OCI-LY1 (cell line): ENCODE data around the gene ZNG1B.
"Not testable (repeated sequence)": the region's sequence is repeated elsewhere in the genome, so short reads cannot be mapped to it uniquely, and the experiment has no call there.

Experiments
- H2AFZ ChIP-seq: fragments of 200-600 bp; sonication (generic), shearing (Covaris generic); 2 replicates; pipeline ENCODE4 v1.6.0; 2014; ENCODE audit warnings: antibody characterized with exemption, mild to moderate bottlenecking, low read length
- H3F3A ChIP-seq: fragments of 200-600 bp; sonication (generic), shearing (Covaris generic); 2 replicates; pipeline ENCODE4 v1.6.0; 2014; ENCODE audit warnings: mild to moderate bottlenecking, antibody characterized with exemption, low read length, moderate library complexity; ENCODE audit not compliant: insufficient read depth
- H3K27ac ChIP-seq: fragments of 200-600 bp; sonication (generic); 2 replicates; pipeline ENCODE4 v1.5.1; 2014; ENCODE audit warnings: low read length, mixed run types, mild to moderate bottlenecking, low read depth; ENCODE audit not compliant: poor library complexity, severe bottlenecking
- H3K27me3 ChIP-seq: fragments of 200-600 bp; sonication (generic); 2 replicates; pipeline ENCODE4 v1.6.0; 2014; ENCODE audit warnings: antibody characterized with exemption, mild to moderate bottlenecking, low read length, moderate library complexity; ENCODE audit not compliant: insufficient read depth
- H3K36me3 ChIP-seq: fragments of 200-600 bp; sonication (generic); 2 replicates; pipeline ENCODE4 v1.6.1; 2014; ENCODE audit warnings: mild to moderate bottlenecking, antibody characterized with exemption, low read length, moderate library complexity, mixed read lengths; ENCODE audit not compliant: insufficient read depth
- H3K4me1 ChIP-seq: fragments of 200-600 bp; sonication (generic); 2 replicates; pipeline ENCODE4 v1.5.1; 2014; ENCODE audit warnings: mild to moderate bottlenecking, low read length, moderate library complexity; ENCODE audit not compliant: insufficient read depth, severe bottlenecking
- H3K4me2 ChIP-seq: fragments of 200-600 bp; sonication (generic), shearing (Covaris generic); 2 replicates; pipeline ENCODE4 v1.6.1; 2014; ENCODE audit warnings: low read length
- H3K4me3 ChIP-seq: fragments of 200-600 bp; sonication (generic); 2 replicates; pipeline ENCODE4 v1.5.1; 2014; ENCODE audit warnings: low read length, low read depth, mild to moderate bottlenecking, mixed read lengths; ENCODE audit not compliant: poor library complexity, severe bottlenecking
- H3K79me2 ChIP-seq: fragments of 200-600 bp; shearing (Covaris generic); 2 replicates; pipeline ENCODE4 v1.6.1; 2016; ENCODE audit warnings: mixed run types, low read length, mixed read lengths; ENCODE audit not compliant: insufficient read depth
- H3K9ac ChIP-seq: fragments of 200-600 bp; sonication (generic), shearing (Covaris generic); 2 replicates; pipeline ENCODE4 v1.6.1; 2014; ENCODE audit warnings: mild to moderate bottlenecking, low read length, mixed read lengths
- H3K9me2 ChIP-seq: fragments of 200-600 bp; sonication (generic), shearing (Covaris generic); 2 replicates; pipeline ENCODE4 v1.6.1; 2014; ENCODE audit warnings: low read depth, mild to moderate bottlenecking, low read length, mixed read lengths
- H3K9me3 ChIP-seq: fragments of 200-600 bp; shearing (Covaris generic); 2 replicates; pipeline ENCODE4 v1.6.1; 2014; ENCODE audit warnings: low read length, mixed read lengths
- H4K20me1 ChIP-seq: fragments of 200-600 bp; sonication (generic), shearing (Covaris generic); 2 replicates; pipeline ENCODE4 v1.6.0; 2016; ENCODE audit warnings: mild to moderate bottlenecking, low read length; ENCODE audit not compliant: insufficient read depth

Gene ZNG1B

DNA sequence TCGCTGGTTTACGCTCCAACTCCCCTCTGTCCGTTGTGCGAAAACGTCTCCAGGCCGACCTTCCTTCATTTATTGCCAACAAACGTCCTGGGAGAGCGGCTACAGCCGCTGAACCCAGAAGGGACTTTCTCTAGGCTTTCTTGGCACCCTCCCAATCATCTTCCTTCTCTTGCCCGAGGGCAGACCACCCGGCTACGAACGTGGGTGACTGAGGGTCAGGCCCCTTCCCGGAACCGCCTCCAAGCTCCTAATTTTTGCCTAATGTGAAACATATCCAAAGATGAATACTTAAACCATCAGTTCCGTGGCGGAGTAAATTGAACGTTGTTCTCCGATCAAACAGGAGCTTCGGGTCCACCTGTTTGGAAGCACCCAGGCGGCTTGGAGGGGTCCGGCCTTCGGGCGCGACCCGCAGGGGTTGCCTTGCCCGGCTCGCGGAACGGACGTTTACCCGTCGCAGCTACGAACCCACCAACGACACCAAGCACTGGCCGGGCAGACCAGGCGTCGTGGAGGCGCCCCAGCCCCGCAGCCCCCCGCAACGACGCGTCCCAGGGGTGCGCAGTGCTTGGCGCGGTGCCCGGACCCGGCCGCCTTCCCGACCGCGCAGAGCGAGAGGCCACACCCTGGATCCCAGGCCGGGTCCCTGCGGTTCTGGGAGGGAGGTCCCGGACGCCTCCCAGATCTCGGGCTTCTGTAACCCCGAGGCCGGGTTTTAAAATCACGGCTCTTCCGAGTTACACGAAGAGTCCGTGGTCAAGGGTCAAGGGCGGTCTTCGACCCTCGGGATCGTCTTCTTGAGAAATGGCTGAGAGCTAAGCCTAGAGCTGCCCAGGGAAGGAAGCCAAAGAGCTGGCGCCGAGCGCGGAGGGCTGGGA is 65.0 kb downstream of the ZNG1B start:
- H2AFZ ChIP-seq, H3K4me2 ChIP-seq, H3K4me3 ChIP-seq, H3F3A ChIP-seq, H4K20me1 ChIP-seq, H3K27ac ChIP-seq, H3K27me3 ChIP-seq, H3K4me1 ChIP-seq, H3K9me2 ChIP-seq, H3K79me2 ChIP-seq, H3K9ac ChIP-seq, H3K36me3 ChIP-seq, H3K9me3 ChIP-seq: not testable (repeated sequence)

DNA sequence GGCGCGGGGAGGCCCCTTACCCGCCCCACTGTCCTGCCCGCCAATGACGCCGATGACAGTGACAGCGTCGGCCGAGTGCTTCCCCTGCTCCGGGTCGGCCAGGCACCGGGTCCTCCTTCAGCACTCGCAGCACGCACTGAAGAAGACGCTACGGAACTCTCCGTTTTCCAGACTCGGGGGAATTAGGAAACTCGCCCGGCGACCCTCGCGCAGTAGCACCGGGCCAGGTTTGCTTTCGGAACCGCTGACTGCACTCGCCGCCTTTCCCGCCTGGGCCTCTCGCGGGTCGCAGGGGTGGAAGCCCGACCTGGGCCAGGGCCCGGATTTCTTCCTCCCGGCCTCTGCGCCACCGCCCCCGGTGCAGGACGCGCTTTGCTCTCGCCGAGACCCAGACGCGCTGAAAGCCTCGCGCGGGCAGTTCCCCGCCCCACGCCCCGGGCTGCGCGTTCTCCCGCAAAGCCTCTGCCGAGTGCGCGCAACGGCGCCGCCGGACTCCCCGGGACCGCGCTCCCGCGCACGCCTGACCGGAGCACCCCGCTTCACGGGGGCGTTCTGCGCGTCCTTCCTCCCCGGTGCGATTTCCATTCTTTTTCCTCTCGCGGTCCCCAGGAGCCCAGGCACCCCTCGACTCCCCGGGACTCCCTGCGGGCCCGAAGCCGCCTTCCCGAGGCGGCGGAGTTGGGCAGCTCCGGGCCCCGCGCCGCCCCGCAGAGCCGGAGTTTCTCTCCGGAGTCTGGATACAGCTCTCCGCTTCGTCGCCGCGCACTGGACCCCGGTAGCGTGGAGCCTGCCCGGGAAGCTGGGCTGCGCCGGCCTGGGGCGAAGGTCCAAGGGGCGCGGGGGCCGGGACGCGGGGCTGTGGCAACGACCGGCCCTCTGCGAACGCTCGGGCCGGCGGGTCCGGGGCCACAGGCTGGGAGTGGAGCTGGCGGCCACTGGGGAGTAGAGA is 65.9 kb downstream of the ZNG1B start:
- H3K9ac ChIP-seq, H3K27ac ChIP-seq, H3K27me3 ChIP-seq, H4K20me1 ChIP-seq, H3K79me2 ChIP-seq, H2AFZ ChIP-seq, H3F3A ChIP-seq, H3K9me3 ChIP-seq, H3K36me3 ChIP-seq, H3K4me3 ChIP-seq, H3K4me2 ChIP-seq, H3K4me1 ChIP-seq, H3K9me2 ChIP-seq: not testable (repeated sequence)

DNA sequence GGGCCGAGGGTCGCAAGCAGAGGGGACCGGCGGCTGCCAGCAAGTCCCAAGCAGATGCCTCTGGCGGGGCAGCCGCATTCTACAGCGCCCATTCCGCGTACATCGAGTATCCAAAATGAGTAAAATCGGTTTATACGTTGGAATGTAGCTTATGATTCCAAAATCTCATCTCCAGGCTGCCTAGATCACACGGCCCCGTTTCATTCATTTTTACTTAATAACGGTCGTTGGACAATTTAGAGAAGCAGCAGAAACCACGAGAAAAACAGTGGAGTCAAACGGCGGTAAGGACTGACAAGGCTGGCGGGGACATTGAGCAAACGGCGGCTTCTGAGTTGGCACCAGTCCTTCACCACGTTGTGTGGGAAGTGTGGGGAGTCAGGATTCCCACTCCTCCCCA is 66.6 kb downstream of the ZNG1B start:
- H4K20me1 ChIP-seq, H3K9ac ChIP-seq, H3K4me3 ChIP-seq, H3K36me3 ChIP-seq, H3K9me3 ChIP-seq, H3K4me1 ChIP-seq, H3K79me2 ChIP-seq, H3K9me2 ChIP-seq, H3K27me3 ChIP-seq, H3K27ac ChIP-seq, H3K4me2 ChIP-seq, H2AFZ ChIP-seq, H3F3A ChIP-seq: not testable (repeated sequence)

DNA sequence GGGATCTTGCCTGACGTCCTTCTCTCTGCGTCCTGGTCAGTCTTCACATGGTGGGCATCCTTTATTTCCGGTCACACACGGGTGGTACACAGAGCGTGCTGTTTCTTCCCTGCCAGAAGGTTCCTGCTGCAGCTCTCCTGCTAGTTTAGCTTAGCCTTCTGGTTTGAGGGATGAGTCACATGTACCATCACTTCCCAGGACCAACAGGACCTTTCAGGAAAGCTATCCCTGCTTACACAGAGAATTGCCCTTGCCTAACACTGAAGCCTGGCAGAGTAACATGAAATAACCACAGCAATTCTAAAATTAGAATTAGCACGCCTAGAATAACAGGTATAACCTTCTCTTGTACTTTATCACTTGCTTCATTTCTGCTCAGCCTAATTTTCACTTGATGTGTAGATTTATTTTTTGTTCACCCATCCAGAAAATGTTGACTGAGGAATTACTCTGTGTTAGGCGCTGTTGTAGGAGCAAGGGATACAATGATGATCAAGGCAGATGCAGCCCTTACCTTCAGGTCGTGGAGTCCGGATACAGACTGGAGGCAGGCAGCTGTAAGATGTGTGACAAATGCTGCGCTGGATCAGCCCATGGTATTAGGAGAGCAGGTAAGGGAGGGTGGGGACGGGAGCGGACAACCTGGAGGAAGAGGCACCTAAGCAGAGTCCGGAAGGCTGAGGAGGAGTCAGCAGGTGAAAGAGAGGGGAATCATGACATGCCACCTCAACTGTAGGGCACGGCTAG is 70.1 kb downstream of the ZNG1B start:
- not testable (repeated sequence) for H3K27ac ChIP-seq, H3K4me3 ChIP-seq, H3K4me1 ChIP-seq, H3F3A ChIP-seq, H3K4me2 ChIP-seq, H3K9me2 ChIP-seq, H3K36me3 ChIP-seq, H3K79me2 ChIP-seq, H3K9ac ChIP-seq, H3K27me3 ChIP-seq, H4K20me1 ChIP-seq, H2AFZ ChIP-seq, H3K9me3 ChIP-seq

DNA sequence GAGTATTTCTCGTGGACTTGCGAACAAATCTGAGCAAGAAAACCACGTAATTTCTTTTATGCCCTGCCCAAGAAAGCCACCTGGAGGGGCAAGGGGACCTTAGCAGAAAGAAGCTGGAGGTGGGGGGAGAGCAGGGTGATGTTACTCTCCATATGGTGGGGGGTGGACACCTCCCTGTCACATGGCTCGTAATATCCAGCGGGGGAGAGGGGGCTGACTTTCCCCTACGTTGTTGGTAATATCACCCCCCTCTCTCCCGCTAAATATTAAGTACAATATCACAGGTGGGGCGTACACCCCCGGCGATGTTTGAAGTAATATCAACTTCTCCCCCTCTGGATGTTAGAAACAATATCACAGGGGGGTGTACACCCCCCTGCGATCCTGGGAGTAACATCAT is 70.7 kb downstream of the ZNG1B start:
- not testable (repeated sequence) for H3K9me3 ChIP-seq, H3K36me3 ChIP-seq, H3K4me1 ChIP-seq, H3K27me3 ChIP-seq, H3K9ac ChIP-seq, H4K20me1 ChIP-seq, H2AFZ ChIP-seq, H3K4me2 ChIP-seq, H3K4me3 ChIP-seq, H3F3A ChIP-seq, H3K9me2 ChIP-seq, H3K27ac ChIP-seq, H3K79me2 ChIP-seq

DNA sequence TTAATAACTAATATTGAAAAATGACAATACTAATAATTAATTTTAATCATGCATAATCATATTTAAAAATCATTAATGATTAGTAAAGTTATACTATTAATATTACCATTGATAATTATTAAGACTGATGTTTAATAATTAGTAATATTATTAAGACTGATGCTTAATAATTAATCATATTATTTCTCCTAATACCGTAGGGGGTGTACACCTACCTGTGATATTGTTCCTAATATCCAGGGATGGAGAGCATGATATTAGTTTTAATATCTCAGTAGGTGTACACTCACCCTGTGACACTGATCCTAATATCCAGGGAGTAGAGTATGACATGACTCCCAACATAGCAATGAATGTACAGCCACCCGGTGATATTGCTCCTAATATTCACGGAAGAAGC is 73.4 kb downstream of the ZNG1B start:
- H3K4me1 ChIP-seq, H3K9me3 ChIP-seq, H3K27ac ChIP-seq, H3K36me3 ChIP-seq, H4K20me1 ChIP-seq, H3K4me2 ChIP-seq, H3K9me2 ChIP-seq, H3K4me3 ChIP-seq, H3F3A ChIP-seq, H3K27me3 ChIP-seq, H3K79me2 ChIP-seq, H2AFZ ChIP-seq, H3K9ac ChIP-seq: not testable (repeated sequence)

DNA sequence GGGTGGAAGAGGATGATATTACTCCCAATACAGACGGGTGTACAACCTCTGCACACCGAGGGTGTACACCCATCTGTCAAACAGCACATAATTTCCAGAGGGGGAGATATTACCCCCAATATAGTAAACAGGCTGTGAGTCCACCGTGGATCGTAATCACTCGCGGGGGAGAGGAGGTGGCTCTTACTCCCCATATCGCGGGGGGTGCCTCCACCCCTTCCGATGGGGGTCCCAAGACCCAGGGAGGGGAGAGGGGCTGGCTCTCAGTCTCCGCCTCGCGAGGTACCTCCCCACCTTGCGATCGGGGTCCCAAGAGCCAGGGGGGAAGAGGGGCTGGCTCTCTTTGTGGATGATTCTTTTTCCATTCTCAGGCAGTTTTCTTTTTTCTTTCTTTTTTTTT is 74.4 kb downstream of the ZNG1B start:
- not testable (repeated sequence) for H3K9me2 ChIP-seq, H3K4me1 ChIP-seq, H3K9me3 ChIP-seq, H3F3A ChIP-seq, H3K36me3 ChIP-seq, H3K79me2 ChIP-seq, H3K4me3 ChIP-seq, H3K27ac ChIP-seq, H2AFZ ChIP-seq, H3K27me3 ChIP-seq, H3K9ac ChIP-seq, H4K20me1 ChIP-seq, H3K4me2 ChIP-seq
